GM21619 (cell line): ENCODE results near the gene SPRED1.
"Not testable (repeated sequence)": the region's sequence is repeated elsewhere in the genome, so short reads cannot be mapped to it uniquely, and the experiment has no call there.

ENCODE experiments used
- ATAC-seq: cut with Tn5 transposase; IDR thresholded peaks from one replicate; pipeline ENCODE4 v1.9.1; 2021; ENCODE audit not compliant: unreplicated experiment

The SPRED1 gene

GRCh38 chr15:38229705-38230310 lies 22.8 kb upstream of the SPRED1 start:
- ATAC-seq, result no peak

- ATAC-seq, result no peak
Measured at GRCh38 chr15:38231436-38231835, 21.2 kb upstream of the SPRED1 start.

GRCh38 chr15:38237021-38237420 lies 15.6 kb upstream of the SPRED1 start:
- ATAC-seq, result not testable (repeated sequence)

- no peak for ATAC-seq
Measured at GRCh38 chr15:38238311-38238710, 14.3 kb upstream of the SPRED1 start.

- peak; percentile 88 for ATAC-seq
Measured at GRCh38 chr15:38242055-38242454, 10.6 kb upstream of the SPRED1 start.

GRCh38 chr15:38243278-38244055 lies 9.2 kb upstream of the SPRED1 start:
- ATAC-seq, result no peak

GRCh38 chr15:38247336-38247735 lies 5.3 kb upstream of the SPRED1 start:
- no peak for ATAC-seq

- no peak for ATAC-seq
Measured at GRCh38 chr15:38253351-38253781, 730 bp downstream of the SPRED1 start.

GRCh38 chr15:38254051-38254883 lies 1.6 kb downstream of the SPRED1 start:
- peak; percentile 43 for ATAC-seq

GRCh38 chr15:38255690-38256089 lies 3.1 kb downstream of the SPRED1 start:
- ATAC-seq, result no peak

GRCh38 chr15:38257676-38258075 lies 5.0 kb downstream of the SPRED1 start:
- no peak for ATAC-seq

- no peak for ATAC-seq
Measured at GRCh38 chr15:38259134-38259533, 6.5 kb downstream of the SPRED1 start.

GRCh38 chr15:38260077-38260476 lies 7.4 kb downstream of the SPRED1 start:
- no peak for ATAC-seq

- ATAC-seq, result no peak
Measured at GRCh38 chr15:38263251-38263650, 10.6 kb downstream of the SPRED1 start.

GRCh38 chr15:38263996-38264395 lies 11.4 kb downstream of the SPRED1 start:
- ATAC-seq, result no peak

- no peak for ATAC-seq
Measured at GRCh38 chr15:38266247-38266986, 13.8 kb downstream of the SPRED1 start.

GRCh38 chr15:38267421-38268022 lies 14.9 kb downstream of the SPRED1 start:
- no peak for ATAC-seq

GRCh38 chr15:38271144-38271543 lies 18.5 kb downstream of the SPRED1 start:
- ATAC-seq, result no peak

GRCh38 chr15:38271895-38272294 lies 19.3 kb downstream of the SPRED1 start:
- ATAC-seq, result no peak

- ATAC-seq, result not testable (repeated sequence)
Measured at GRCh38 chr15:38272431-38272830, 19.8 kb downstream of the SPRED1 start.

GRCh38 chr15:38274135-38274534 lies 21.5 kb downstream of the SPRED1 start:
- no peak for ATAC-seq
